Thyroid gland (tissue), 4 donors: Measurements from ENCODE around the gene HCK. TPM values are rescaled to one million over a fixed set of nuclear protein-coding genes. Genes with fewer than 3 reads are reported as not detected.

ENCODE experiments used
- DNase-seq, 2 donors: peaks; one replicate each; pipeline ENCODE4 v3.0.0-alpha.2; 2019
- H3K27ac ChIP-seq, 3 donors: fragments of 200-600 bp; sonication (generic); 1 replicate in 2 of 3; 2 replicates in 1 of 3; pipeline ENCODE4 v1.5.1; 2016 to 2019; ENCODE audit warnings: mild to moderate bottlenecking in 1 of 3, moderate library complexity in 1 of 3
- H3K27me3 ChIP-seq: fragments of 200-600 bp; sonication (generic); one replicate; pipeline ENCODE4 v1.5.1; 2019
- H3K36me3 ChIP-seq, 2 donors: fragments of 200-600 bp; sonication (generic); one replicate each; pipeline ENCODE4 v1.5.1; 2016 to 2019
- H3K4me1 ChIP-seq, 2 donors: fragments of 200-600 bp; sonication (generic); one replicate each; pipeline ENCODE4 v1.5.1; 2017 to 2019
- H3K4me3 ChIP-seq, 3 donors: fragments of 200-600 bp; sonication (generic); replicated peaks in 1 of 3; 1 replicate in 2 of 3; 2 replicates in 1 of 3; pipeline ENCODE4 v1.5.1; 2016; ENCODE audit warnings: mild to moderate bottlenecking in 1 of 3
- H3K9me3 ChIP-seq: fragments of 200-600 bp; sonication (generic); one replicate; pipeline ENCODE4 v1.5.1; 2017
- POLR2A ChIP-seq, 2 donors: fragments of 450-650 bp; IDR thresholded peaks; one replicate each; pipeline ENCODE4 v1.6.1; 2017; ENCODE audit warnings: antibody characterized with exemption in 2 of 2, mild to moderate bottlenecking in 2 of 2, moderate library complexity in 1 of 2
- WGBS, 2 donors: methylation state at CpG; one replicate each; pipeline ENCODE4 v1.1.5; 2017; 5-methylcytosine and 5-hydroxymethylcytosine counted together
- intact Hi-C: fragments of 100-400 bp; cut with DNase I; formaldehyde crosslinking; loops from one replicate; pipeline ENCODE4 v1.15.1; 2023
- total RNA-seq, 4 donors: library from RNA; depleted of rRNA; stranded (reverse); fragments of >200 nt; gene quantifications; one replicate each; pipeline ENCODE4 v1.2.3, GENCODE V29; 2016
- TF ChIP-seq, protein P1 (sequence below), 6 experiments: fragments of 200-600 bp in 3 of 6; fragments of 450-650 bp in 3 of 6; sonication (generic) in 3 of 6; IDR thresholded peaks; one replicate each; pipeline ENCODE4 v1.5.1; 2016 to 2019; ENCODE audit warnings: antibody characterized with exemption in 6 of 6, mild to moderate bottlenecking in 2 of 6, inconsistent platforms in 1 of 6, moderate library complexity in 1 of 6

The HCK gene
- total RNA-seq, 4 donors from 2014 or later, result 3.1 to 5.9 (median 4.8) TPM

DNA sequence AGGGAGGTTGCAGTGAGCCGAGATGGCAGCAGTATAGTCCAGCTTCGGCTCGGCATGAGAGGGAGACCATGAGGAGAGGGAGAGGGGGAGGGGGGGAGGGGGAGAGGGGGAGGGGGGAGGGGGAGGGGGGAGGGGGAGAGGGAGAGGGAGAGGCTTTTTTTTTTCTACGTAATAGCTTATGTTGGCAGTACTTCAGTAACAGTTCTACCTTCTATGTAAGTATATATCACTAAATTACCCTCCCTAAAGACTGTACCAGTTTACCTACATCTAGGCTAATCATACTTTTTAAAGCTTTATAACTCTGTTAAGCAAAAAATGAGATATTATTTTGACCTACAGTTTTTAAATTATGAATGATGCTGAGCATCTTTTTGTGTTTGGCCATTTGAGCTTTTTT lies 71.0 kb downstream of the HCK start:
- TF ChIP-seq, protein P1, sequence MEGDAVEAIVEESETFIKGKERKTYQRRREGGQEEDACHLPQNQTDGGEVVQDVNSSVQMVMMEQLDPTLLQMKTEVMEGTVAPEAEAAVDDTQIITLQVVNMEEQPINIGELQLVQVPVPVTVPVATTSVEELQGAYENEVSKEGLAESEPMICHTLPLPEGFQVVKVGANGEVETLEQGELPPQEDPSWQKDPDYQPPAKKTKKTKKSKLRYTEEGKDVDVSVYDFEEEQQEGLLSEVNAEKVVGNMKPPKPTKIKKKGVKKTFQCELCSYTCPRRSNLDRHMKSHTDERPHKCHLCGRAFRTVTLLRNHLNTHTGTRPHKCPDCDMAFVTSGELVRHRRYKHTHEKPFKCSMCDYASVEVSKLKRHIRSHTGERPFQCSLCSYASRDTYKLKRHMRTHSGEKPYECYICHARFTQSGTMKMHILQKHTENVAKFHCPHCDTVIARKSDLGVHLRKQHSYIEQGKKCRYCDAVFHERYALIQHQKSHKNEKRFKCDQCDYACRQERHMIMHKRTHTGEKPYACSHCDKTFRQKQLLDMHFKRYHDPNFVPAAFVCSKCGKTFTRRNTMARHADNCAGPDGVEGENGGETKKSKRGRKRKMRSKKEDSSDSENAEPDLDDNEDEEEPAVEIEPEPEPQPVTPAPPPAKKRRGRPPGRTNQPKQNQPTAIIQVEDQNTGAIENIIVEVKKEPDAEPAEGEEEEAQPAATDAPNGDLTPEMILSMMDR (IDR thresholded peaks at IDR 0.05), result no peak
- TF ChIP-seq POLR2A (IDR thresholded peaks at IDR 0.05), result no peak
- DNase-seq, result no peak
- Histone ChIP-seq H3K27ac (no peak overlapping the region), H3K9me3 (no peaks in the 10 kb centered on the region), H3K36me3 (no peaks in the 10 kb centered on the region), H3K27me3 (no peaks in the 10 kb centered on the region), H3K4me3 (no peak overlapping the region), H3K4me1 (peaks cover 11 to 16% of the 10 kb centered on the region in 2 donors)
- intact Hi-C loops, result no loop called here
- WGBS, 2 donors, result 98 to 100% methylated on average over 3 to 4 of the region's 4 CpGs

DNA sequence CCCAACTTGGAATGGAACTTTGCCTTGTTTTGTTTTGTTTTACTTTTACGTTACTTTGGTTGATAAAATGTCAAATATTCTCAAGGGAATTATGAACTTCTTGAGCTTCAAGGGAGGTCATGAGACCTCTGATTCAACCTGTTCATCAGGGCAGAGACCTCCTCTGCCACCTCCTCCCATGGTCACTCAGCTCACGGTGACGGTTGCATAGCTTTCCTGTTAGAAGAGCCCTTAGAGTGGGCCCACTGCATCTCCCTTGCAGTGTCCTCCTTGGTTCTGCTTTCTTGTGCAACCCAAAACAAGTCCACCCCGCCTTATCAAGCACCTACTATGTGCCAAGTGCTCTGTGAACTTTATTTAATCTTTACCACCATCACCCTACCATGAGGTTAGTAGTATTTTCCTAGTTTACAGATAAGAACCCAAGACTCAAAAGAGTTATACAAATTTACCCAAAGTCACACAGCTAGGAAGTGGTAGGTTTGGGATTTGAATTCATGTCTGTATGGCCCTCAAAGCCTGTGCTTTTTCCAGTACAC lies 72.9 kb downstream of the HCK start:
- H3K9me3 ChIP-seq, result no peaks in the 10 kb centered on the region
- H3K4me3 ChIP-seq, result no peak overlapping the region
- H3K36me3 ChIP-seq, result no peaks in the 10 kb centered on the region
- no peaks in the 10 kb centered on the region for H3K27me3 ChIP-seq
- no peak for DNase-seq
- 89 to 93% methylated on average over 4 of the region's 4 CpGs for WGBS, 2 donors
- intact Hi-C loops, result no loop called here
- H3K4me1 ChIP-seq, result peaks cover 11 to 16% of the 10 kb centered on the region in 2 donors
- TF ChIP-seq, protein P1 (IDR thresholded peaks at IDR 0.05), result no peak
- no peak for TF ChIP-seq POLR2A (IDR thresholded peaks at IDR 0.05)
- no peak overlapping the region for H3K27ac ChIP-seq

DNA sequence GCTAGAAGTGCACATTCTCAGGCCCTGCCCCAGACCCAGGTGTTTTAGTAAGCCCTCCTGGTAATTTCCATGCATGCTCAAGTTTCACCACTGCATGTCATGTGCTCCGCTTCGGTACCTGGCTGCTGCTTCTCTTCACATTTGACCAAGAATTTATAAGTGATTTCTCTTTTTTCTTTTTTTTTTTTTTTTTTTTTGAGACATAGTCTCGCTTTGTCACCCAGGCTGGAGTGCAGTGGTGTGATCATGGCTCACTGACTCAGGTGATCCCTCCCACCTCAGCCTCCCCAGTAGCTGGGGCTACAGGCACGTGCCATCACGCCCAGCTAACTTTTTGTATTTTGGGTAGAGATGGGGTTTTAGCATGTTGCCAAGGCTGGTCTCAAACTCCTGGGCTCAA lies 73.5 kb downstream of the HCK start:
- Histone ChIP-seq H3K36me3 (no peaks in the 10 kb centered on the region), H3K9me3 (no peaks in the 10 kb centered on the region), H3K27ac (no peak overlapping the region), H3K4me3 (no peak overlapping the region), H3K27me3 (no peaks in the 10 kb centered on the region), H3K4me1 (peaks cover 11 to 16% of the 10 kb centered on the region in 2 donors)
- DNase-seq, result peak; percentile 52 to 53
- TF ChIP-seq POLR2A (IDR thresholded peaks at IDR 0.05), result no peak
- TF ChIP-seq, protein P1 (IDR thresholded peaks at IDR 0.05), result no peak
- intact Hi-C loops, result no loop called here
- WGBS, 2 donors, result 59 to 61% methylated on average over 5 of the region's 5 CpGs

DNA sequence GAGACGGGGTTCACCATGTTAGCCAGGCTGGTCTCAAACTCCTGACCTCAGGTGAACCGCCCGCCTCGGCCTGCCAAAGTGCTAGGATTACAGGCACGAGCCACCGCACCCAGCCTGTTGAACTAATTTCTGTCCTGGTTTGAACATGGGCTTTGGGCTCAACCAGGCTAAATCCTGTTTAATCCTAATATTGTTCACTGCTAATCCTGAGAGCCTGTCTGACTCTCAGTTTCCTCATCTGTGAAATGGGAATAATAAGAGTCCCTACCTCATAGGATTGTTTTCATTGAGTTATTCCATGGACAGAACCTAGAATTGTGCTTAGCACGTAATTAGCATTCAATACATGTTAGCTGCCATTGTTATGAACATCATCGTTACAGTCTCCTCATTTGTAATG lies 74.9 kb downstream of the HCK start:
- Histone ChIP-seq H3K4me1 (peaks cover 11 to 16% of the 10 kb centered on the region in 2 donors), H3K27ac (no peak overlapping the region), H3K27me3 (no peaks in the 10 kb centered on the region), H3K9me3 (no peaks in the 10 kb centered on the region), H3K36me3 (no peaks in the 10 kb centered on the region), H3K4me3 (no peak overlapping the region)
- no peak for TF ChIP-seq POLR2A (IDR thresholded peaks at IDR 0.05)
- TF ChIP-seq, protein P1 (IDR thresholded peaks at IDR 0.05), result no peak
- 82 to 96% methylated on average over 8 of the region's 8 CpGs for WGBS, 2 donors
- intact Hi-C loops, result no loop called here
- no peak for DNase-seq

DNA sequence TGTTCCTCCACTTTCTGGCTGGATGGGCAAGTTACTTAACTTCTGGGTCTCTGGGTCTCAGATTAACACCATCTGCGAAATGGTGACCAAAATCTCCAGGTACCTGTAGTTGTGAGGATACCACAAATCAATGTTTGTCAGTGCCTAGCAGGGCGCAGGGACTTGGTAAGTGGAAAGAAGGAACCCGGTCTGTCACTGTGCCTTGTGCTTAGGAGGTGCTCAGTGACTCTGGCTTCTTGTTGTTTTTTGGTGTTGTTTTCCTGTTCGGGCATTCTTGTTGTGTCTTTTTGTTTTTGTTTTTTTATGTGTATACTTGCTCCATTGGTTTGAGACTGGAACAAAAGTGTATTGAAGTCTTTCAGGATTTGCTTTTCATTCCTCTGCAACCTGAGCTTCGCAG lies 75.3 kb downstream of the HCK start:
- H3K4me1 ChIP-seq, result peaks cover 11 to 16% of the 10 kb centered on the region in 2 donors
- H3K9me3 ChIP-seq, result no peaks in the 10 kb centered on the region
- TF ChIP-seq POLR2A (IDR thresholded peaks at IDR 0.05), result no peak
- TF ChIP-seq, protein P1 (IDR thresholded peaks at IDR 0.05), result no peak
- no peaks in the 10 kb centered on the region for H3K27me3 ChIP-seq
- no peak for DNase-seq
- intact Hi-C loops, result no loop called here
- H3K4me3 ChIP-seq, result no peak overlapping the region
- 71 to 72% methylated on average over 5 of the region's 5 CpGs for WGBS, 2 donors
- H3K27ac ChIP-seq, result no peak overlapping the region
- no peaks in the 10 kb centered on the region for H3K36me3 ChIP-seq
